NCI-H2196 treated with DMSO at 0.1 percent for 48 hours (cell line): ENCODE results near the gene LCT.

Experiments
- DNase-seq: peaks from one replicate; lab custom pipeline; 2025; ENCODE audit not compliant: unreplicated experiment; lab: John Stamatoyannopoulos, UW

Gene LCT

DNA sequence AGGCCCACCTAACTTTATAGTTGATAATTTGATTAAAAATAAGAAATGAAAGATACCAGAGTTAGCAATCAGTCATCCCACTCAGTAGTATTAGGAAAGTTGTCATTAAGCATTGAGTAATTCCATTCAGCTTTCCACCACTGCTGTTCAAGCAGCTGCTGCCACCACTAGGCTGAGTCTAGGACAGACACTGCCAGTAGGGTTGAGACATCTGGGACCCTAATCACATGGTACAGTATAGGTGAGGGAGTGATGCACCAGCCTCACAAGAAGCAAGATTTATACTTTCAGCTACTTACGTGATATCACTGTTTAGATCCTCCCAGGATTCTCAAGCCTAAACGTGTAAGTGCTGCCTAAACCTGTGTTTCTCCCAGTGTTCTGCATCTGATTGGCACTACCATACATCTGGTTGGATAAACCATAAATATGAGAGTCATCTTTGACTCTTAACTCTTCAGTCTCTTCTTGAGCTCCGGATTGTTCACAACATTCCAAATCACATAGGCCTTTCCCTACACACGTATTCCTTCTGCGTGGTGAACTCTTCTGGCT is 92.1 kb downstream of the LCT start:
- no peak for DNase-seq

DNA sequence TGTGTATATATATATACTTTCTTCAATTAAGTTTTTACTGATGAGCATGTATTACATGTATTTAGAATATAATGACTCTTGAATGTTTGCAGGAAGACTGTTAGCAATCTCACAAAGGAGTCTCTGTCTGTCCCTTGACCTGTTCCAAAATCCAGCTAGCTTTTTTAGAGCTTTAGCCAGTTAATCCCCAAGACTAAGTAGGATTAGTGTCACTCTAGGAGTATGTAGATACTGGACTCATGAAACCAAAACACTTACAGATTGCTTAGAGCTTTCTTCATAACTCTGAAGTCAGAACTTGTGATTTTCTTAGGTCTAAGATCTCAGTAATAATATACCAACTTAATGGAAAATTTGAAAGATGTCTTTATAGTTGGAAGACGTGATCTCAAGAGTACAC is 93.1 kb downstream of the LCT start:
- no peak for DNase-seq

DNA sequence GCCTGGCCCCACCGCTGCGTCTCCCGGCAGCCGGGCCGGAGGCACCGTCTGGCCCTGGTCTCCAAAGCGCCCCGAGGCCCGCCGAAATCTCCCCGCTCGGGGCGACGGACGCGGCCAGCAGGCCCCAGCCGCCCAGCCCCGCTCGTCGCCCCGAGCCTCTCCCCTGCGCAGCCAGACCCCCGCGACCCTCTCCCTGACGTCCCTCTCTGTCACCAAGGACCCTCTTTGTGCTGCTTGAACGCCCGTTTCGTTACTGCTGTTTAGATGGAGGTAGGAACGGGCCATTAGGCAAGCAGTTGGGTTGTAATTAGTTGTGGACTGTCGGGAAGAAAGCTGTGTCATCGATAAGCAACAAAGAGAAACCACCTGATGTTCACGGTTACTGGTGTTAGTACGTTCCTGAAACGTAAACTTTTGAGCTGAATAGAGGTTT is 94.6 kb downstream of the LCT start:
- DNase-seq, result no peak

DNA sequence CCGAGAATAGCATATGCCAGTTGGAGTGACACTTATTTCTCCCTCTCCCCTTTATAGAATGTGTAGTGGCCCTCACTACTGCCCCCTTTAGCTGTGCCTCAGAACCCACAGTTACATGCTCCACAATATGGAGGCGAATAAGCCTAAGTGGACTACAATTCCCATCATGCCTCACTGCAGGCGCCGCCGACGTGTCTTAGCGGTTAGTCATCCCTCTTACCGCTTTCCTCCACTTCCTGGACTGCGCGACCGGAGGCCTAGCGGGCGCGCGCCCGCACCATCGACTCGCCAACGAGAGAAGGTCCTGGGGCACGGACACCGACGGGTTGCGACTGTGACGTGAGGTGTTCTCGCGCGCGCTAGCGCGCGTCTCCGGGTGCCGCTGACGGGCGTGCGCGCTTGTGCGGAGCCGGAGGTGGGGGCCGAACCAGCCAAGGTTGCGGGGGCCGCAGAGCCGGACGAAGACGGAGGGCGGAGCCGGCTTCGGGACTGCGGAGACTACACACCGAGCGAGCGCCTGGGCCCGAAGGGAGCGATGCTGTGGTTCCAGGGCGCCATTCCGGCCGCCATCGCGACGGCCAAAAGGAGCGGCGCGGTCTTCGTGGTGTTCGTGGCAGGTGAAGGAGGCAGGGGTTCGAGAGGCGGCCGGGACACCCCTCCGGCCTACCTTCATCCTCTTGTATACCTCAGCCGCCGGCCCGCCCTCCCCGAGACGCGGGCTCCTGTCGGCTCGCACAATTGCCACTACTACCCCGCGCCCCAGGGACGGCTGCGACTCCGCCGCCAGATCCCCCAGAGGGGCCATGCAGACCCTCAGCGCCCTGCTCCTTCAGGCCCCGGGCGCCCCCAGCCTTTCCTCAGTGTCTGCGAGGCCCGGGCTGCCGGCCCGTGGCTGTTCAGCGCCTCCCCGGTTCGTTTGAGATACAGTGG is 95.3 kb downstream of the LCT start, which contains the start of gene UBXN4:
Gene UBXN4, plus strand, starts transcription at position 461 of the 930 bp plus-strand sequence. Its CDS starts 75 bp downstream, at position 536.
- peak; percentile 97 for DNase-seq

DNA sequence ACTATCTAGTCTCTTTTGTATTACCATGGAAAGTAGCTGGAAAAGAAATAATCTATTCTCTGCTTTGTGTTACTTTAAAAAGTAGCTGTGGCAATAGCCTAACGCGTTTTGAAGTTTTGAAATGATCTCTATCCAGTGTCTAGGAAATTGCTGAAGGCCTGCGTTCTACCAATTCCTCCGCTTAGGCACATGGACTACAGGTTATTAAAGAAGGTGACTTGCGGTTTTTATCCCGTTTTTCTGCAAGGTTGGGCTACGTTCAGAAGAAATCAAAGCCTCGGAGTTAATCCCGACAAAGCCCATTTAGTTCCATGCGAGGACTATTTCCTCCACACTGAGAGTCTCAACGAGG is 96.0 kb downstream of the LCT start:
- DNase-seq, result no peak

DNA sequence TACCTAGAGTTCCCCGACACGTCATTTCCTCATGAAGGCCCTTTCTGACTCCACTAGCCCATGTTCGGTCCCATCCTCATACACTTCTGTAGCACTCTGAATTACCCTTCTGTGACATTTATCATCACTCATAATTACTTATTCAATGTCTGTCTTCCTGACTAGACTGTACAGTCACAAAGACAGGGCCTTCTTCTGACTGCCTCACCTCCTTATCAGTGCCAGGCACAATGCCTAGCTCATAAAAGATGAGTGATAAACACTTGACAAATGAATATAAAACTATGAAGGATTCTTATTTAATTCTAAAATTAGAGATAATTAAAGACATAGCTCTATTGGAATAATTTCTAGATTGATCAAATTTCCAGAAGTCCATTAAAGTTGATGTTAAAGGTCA is 96.8 kb downstream of the LCT start:
- DNase-seq, result no peak
